Measurements from ENCODE around the gene CHD5.

DNA sequence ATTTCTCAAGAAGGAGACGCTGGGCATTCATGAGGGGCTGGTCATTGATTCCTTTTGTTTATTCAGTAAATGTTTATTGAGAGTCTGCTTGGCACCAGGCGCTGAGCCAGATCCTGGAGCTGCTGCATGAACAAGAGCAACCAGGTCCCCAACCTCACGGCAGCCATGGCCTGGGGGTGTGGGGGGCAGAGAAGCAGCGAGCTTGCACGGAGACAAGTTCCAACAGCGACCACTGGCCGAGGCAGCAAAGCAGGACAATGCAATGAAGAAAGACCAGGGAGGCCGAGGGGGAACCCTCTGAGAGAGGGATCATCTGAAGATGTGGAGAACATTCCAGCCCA is 126.9 kb downstream of the CHD5 start:
- TF ChIP-seq, protein P1, sequence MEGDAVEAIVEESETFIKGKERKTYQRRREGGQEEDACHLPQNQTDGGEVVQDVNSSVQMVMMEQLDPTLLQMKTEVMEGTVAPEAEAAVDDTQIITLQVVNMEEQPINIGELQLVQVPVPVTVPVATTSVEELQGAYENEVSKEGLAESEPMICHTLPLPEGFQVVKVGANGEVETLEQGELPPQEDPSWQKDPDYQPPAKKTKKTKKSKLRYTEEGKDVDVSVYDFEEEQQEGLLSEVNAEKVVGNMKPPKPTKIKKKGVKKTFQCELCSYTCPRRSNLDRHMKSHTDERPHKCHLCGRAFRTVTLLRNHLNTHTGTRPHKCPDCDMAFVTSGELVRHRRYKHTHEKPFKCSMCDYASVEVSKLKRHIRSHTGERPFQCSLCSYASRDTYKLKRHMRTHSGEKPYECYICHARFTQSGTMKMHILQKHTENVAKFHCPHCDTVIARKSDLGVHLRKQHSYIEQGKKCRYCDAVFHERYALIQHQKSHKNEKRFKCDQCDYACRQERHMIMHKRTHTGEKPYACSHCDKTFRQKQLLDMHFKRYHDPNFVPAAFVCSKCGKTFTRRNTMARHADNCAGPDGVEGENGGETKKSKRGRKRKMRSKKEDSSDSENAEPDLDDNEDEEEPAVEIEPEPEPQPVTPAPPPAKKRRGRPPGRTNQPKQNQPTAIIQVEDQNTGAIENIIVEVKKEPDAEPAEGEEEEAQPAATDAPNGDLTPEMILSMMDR (IDR thresholded peaks at IDR 0.05), result no peak
- TF ChIP-seq POLR2A (IDR thresholded peaks at IDR 0.05), result no peak
